PC-9 (cell line): ENCODE measurements around the gene DOCK4.

Experiments used
- CTCF ChIP-seq: fragments of 200-600 bp; sonication (generic); conservative IDR thresholded peaks from 2 replicates; pipeline ENCODE4 v1.6.1; 2017; ENCODE audit warnings: mixed run types, antibody characterized with exemption, mild to moderate bottlenecking, moderate library complexity
- EZH2 ChIP-seq: fragments of 200-600 bp; sonication (generic); IDR thresholded peaks from 2 replicates; pipeline ENCODE4 v1.8.0; 2017; ENCODE audit warnings: antibody characterized with exemption, low read depth

- no peak for TF ChIP-seq EZH2
- no peak for TF ChIP-seq CTCF
These were observed 220.4 kb downstream of the DOCK4 start for GRCh38 chr7:111985798-111986197.
